ENCODE data around the gene STMN3.
"Not testable (repeated sequence)": the region's sequence is repeated elsewhere in the genome, so short reads cannot be mapped to it uniquely, and the experiment has no call there.

DNA sequence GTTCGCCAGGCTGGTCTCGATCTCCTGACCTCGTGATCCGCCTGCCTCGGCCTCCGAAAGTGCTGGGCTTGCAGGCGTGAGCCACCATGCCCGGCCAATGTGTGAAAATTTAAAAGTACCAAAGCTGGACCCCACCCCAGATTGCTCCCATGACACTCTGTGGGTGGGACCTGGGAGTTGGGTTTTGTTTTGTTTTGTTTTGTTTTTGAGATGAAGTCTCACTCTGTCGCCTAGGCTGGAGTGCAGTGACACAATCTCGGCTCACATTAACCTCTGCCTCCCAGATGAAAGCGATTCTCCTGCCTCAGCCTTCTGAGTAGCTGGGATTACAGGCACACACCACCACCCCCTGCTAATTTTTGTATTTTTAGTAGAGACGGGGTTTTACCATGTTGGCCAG lies 18.5 kb upstream of the STMN3 start:
- TF ChIP-seq TAF1 (conservative IDR thresholded peaks at IDR 0.05); HNF4A (conservative IDR thresholded peaks at IDR 0.05); GABPA (IDR thresholded peaks at IDR 0.05 in 1 of 2, conservative IDR thresholded peaks at IDR 0.05 in 1 of 2); HNF4G (IDR thresholded peaks at IDR 0.05): not testable (repeated sequence)
